ENCODE results near the gene CDK2. TPM values are rescaled to one million over a fixed set of nuclear protein-coding genes. Genes with fewer than 3 reads are reported as not detected.

CDK2 gene
- 48.9 to 59.9 TPM (median 56.5 TPM) in 5 replicates for total RNA-seq (2022; extraction: Qiagen RNA extraction; ENCODE audit: low read depth)

DNA sequence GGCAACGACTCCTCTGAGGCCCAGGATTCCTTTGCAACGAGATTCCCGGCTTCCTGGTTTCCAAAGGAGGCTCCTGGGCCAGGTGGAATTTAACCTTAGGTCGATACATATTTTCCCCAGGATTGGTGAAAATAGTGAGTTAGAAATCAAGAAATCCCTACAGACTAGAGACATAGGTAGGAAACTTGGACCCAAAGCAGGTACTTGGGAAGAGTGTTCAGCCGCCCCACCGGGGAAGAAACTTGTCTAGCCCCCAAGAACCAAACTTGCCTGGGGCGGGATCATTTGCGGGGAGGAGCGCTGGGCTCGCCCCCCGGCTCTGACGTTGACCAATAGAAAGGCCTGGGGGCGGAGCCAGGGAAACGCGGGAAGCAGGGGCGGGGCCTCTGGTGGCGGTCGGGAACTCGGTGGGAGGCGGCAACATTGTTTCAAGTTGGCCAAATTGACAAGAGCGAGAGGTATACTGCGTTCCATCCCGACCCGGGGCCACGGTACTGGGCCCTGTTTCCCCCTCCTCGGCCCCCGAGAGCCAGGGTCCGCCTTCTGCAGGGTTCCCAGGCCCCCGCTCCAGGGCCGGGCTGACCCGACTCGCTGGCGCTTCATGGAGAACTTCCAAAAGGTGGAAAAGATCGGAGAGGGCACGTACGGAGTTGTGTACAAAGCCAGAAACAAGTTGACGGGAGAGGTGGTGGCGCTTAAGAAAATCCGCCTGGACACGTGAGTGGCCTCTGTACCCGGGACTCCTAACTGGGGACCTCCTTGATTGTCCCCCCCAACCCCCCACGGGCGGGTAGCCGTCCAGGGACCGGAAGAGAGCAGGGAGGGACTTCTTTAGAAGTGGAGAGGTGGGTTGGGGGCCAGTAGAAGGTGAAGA lies at the start of gene CDK2:
Gene CDK2 (plus strand): TSS at position 423 of the 874 bp plus-strand sequence. CDS start 179 bp downstream, at position 602.

GRCh38 chr12:55927588-55928502 lies 38.8 kb upstream of the CDK2 start, which contains the start of gene PYM1:
PYM1 (minus strand) TSS chr12:55927894; CDS start chr12:55927761, 133 bp downstream.

DNA sequence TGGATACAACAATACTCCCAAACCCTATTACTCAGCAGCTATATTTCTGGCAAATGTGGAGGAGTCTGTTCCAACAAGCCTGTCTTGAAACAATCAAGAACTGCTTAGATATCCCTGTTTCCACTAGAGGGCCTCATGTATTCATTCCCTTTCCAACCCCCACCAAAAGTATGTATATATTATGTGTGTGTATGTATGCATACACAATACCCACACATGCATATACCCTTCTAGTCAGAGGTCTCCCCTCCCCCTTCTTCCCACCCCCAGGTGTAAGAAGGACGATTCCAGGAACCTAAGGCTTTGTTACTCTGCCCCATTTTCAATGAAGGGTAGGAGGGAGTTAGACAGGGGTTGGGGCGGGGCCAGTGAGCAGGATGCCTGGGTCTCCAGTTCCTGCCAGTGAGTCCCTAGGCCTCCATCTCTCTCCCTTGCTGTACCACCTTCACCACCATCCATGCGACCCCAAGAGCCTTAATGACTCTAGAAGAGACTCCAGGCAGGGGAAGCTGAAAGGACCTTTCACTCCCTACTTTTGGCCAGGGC lies 35.8 kb upstream of the CDK2 start, which contains the start of gene DGKA:
Gene DGKA (plus strand): TSS at position 392 of the 546 bp plus-strand sequence. CDS start 5,342 bp downstream, outside the sequence.

DNA sequence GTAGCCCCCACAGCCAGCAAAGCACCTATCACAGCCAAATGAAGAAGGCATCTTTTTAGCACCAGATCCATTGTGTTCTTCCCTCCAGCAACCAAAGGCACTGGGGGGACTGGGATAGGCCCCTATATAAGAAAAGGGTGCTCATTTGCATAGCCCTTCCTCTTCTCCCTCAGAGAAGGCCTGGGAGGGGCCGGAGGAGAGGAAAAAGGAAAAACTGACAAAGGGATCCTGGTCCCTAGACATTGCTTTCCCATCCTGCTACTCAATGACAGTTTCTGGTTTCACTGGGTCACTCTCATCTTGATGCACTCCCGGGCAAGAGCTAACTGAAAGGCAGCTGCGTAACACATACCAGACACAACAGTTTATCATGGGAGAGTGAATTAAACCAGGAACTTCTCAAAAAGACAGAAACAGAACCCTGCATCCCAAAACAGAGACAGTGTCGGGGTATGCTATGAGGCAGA lies 656 bp upstream of the CDK2 start, which contains the start of gene PMEL:
Gene PMEL (minus strand): TSS at position 102 of the 467 bp plus-strand sequence. CDS start 31 bp downstream, at position 71.

GRCh38 chr12:55973599-55974307 lies 7.1 kb downstream of the CDK2 start, which contains the start of gene RAB5B:
RAB5B (plus strand) TSS chr12:55974078; CDS start chr12:55986961, 12,883 bp downstream.

GRCh38 chr12:55996715-55997534 lies 30.3 kb downstream of the CDK2 start, which contains the start of gene SUOX:
SUOX (plus strand) TSS chr12:55997276; CDS start chr12:56002222, 4,946 bp downstream.

DNA sequence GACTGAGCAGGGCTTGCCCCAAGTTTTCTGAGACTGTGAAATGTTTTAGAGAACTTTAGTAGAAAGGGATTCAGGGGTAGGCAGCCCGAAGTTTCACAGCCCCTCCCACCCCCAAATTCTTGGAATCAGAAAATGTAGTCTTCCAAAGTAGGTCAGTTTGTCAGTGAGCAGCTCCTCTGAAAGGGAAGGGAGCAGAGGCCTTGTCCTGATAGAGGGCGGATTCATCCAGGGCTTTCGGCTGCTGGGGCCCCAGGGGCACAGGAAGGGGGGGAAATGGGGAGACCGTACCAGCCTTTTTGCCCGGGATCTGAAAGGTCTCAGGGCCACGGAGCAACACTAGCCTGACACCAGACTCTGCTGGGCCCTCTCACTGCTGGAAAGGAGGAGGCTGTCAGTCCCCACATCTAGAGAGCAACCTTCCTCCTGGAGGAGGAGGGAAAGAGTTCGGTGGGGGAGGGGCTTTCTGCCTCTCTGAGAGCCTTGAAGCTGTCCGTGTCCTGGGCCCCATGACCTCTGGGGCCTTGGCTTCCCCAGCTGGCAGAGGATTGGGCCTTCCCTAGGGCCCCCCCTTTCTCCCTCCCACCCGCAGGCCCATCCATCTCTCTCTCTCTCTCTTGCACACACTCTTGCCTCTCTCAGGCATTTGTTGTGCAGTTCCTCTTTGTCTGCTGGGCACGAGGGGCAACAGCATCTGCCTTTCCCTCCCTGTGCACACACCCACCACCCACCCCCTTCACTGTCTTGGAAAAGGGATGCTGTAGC lies 54.0 kb downstream of the CDK2 start, which contains the start of gene IKZF4:
Gene IKZF4 (plus strand): TSS at position 621 of the 762 bp plus-strand sequence. CDS start 451 bp downstream, outside the sequence.

Other genes with a start within 250 kb of the CDK2 start
- gene RDH5, start 246.4 kb upstream of the CDK2 start, total RNA-seq (2022; extraction: Qiagen RNA extraction; ENCODE audit: low read depth) = 1.6 to 2.9 TPM (median 2.5 TPM) in 5 replicates
- 665 to 728 TPM (median 711 TPM) in 5 replicates for gene CD63, start 237.8 kb upstream of the CDK2 start, total RNA-seq (2022; extraction: Qiagen RNA extraction; ENCODE audit: low read depth)
- gene GDF11, start 223.7 kb upstream of the CDK2 start, total RNA-seq (2022; extraction: Qiagen RNA extraction; ENCODE audit: low read depth) = 2.3 to 5.8 TPM (median 4.8 TPM) in 5 replicates
- 90.6 to 139 TPM (median 98.9 TPM) in 5 replicates for gene SARNP, start 149.1 kb upstream of the CDK2 start, total RNA-seq (2022; extraction: Qiagen RNA extraction; ENCODE audit: low read depth)
- 60.9 to 104 TPM (median 99.8 TPM) in 5 replicates for gene ORMDL2, start 148.8 kb upstream of the CDK2 start, total RNA-seq (2022; extraction: Qiagen RNA extraction; ENCODE audit: low read depth)
- 18.4 to 24.4 TPM (median 22.7 TPM) in 5 replicates for gene DNAJC14, start 137.2 kb upstream of the CDK2 start, total RNA-seq (2022; extraction: Qiagen RNA extraction; ENCODE audit: low read depth)
- 0.06 to 0.22 TPM (median 0.15 TPM) in 4 of 5 replicates, not detected in the other for gene MMP19, start 123.9 kb upstream of the CDK2 start, total RNA-seq (2022; extraction: Qiagen RNA extraction; ENCODE audit: low read depth)
- gene PYM1, start 38.9 kb upstream of the CDK2 start, total RNA-seq (2022; extraction: Qiagen RNA extraction; ENCODE audit: low read depth) = 34.5 to 41.3 TPM (median 37.6 TPM) in 5 replicates
- gene DGKA, start 35.7 kb upstream of the CDK2 start, total RNA-seq (2022; extraction: Qiagen RNA extraction; ENCODE audit: low read depth) = 16.2 to 24.4 TPM (median 16.9 TPM) in 5 replicates
- 0.46 to 1.1 TPM (median 0.77 TPM) in 5 replicates for gene PMEL, start 788 bp upstream of the CDK2 start, total RNA-seq (2022; extraction: Qiagen RNA extraction; ENCODE audit: low read depth)
- gene RAB5B, start 7.2 kb downstream of the CDK2 start, total RNA-seq (2022; extraction: Qiagen RNA extraction; ENCODE audit: low read depth) = 30.6 to 39.1 TPM (median 37.3 TPM) in 5 replicates
- 8.0 to 11.5 TPM (median 10.4 TPM) in 5 replicates for gene SUOX, start 30.4 kb downstream of the CDK2 start, total RNA-seq (2022; extraction: Qiagen RNA extraction; ENCODE audit: low read depth)
- gene IKZF4, start 54.2 kb downstream of the CDK2 start, total RNA-seq (2022; extraction: Qiagen RNA extraction; ENCODE audit: low read depth) = 2.1 to 3.1 TPM (median 2.6 TPM) in 5 replicates
- 625 to 834 TPM (median 733 TPM) in 5 replicates for gene RPS26, start 75.1 kb downstream of the CDK2 start, total RNA-seq (2022; extraction: Qiagen RNA extraction; ENCODE audit: low read depth)
- gene ERBB3, start 113.3 kb downstream of the CDK2 start, total RNA-seq (2022; extraction: Qiagen RNA extraction; ENCODE audit: low read depth) = 1.4 to 2.8 TPM (median 1.6 TPM) in 5 replicates
- gene PA2G4, start 137.7 kb downstream of the CDK2 start, total RNA-seq (2022; extraction: Qiagen RNA extraction; ENCODE audit: low read depth) = 303 to 383 TPM (median 320 TPM) in 5 replicates
- gene RPL41, start 149.8 kb downstream of the CDK2 start, total RNA-seq (2022; extraction: Qiagen RNA extraction; ENCODE audit: low read depth) = 4,992 to 6,106 TPM (median 5,652 TPM) in 5 replicates
- 2.2 to 3.8 TPM (median 3.1 TPM) in 5 replicates for gene ZC3H10, start 151.4 kb downstream of the CDK2 start, total RNA-seq (2022; extraction: Qiagen RNA extraction; ENCODE audit: low read depth)
- 62.8 to 69.8 TPM (median 63.7 TPM) in 5 replicates for gene ESYT1, start 161.4 kb downstream of the CDK2 start, total RNA-seq (2022; extraction: Qiagen RNA extraction; ENCODE audit: low read depth)
- gene MYL6B, start 185.8 kb downstream of the CDK2 start, total RNA-seq (2022; extraction: Qiagen RNA extraction; ENCODE audit: low read depth) = 66.1 to 86.2 TPM (median 83.4 TPM) in 5 replicates
- gene MYL6, start 191.5 kb downstream of the CDK2 start, total RNA-seq (2022; extraction: Qiagen RNA extraction; ENCODE audit: low read depth) = 2,112 to 2,769 TPM (median 2,181 TPM) in 5 replicates
- 32.3 to 42.9 TPM (median 37.8 TPM) in 5 replicates for gene SMARCC2, start 222.7 kb downstream of the CDK2 start, total RNA-seq (2022; extraction: Qiagen RNA extraction; ENCODE audit: low read depth)